ENCODE results near the gene DNMBP.
"Not testable (repeated sequence)": the region's sequence is repeated elsewhere in the genome, so short reads cannot be mapped to it uniquely, and the experiment has no call there.

DNMBP gene

DNA sequence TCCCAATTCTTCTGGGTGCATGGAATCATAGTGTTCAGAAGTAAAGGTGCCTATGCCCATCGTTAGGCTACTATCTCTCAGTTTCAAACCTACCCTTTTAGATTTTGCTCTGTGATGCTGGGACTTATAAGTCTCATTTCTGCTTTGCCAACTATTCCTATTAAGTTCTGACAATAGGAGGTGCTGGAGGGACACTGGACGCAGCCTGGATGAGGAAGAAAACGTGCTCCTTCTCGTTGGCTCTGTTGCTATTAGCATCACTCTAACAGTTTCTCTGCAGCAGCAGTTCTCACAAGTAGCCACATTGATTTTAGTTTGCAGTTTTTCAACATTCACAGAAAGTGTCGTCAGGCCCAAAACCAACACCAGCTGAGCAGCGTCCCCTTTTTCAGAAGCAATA is 154.9 kb downstream of the DNMBP start:
- DNase-seq = peak; percentile 17

DNA sequence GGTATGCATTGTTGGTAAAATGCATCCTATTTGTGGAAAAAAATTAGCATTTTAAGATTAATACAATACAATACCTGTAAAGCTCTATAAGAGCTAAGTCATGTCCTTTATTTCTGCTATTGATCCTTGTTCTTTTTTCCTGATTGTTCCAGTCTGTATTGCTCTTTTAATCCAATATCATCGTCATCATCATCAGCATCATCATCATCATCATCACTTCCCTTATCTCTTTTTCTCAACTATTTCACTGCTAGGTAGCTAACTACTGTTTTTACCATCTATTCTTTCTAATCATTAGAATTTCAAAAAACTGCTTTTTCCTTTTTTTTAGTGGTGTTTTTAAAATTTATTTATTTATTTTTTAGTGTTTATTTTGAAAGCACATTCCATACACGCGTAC is 156.1 kb downstream of the DNMBP start:
- DNase-seq = no peak

DNA sequence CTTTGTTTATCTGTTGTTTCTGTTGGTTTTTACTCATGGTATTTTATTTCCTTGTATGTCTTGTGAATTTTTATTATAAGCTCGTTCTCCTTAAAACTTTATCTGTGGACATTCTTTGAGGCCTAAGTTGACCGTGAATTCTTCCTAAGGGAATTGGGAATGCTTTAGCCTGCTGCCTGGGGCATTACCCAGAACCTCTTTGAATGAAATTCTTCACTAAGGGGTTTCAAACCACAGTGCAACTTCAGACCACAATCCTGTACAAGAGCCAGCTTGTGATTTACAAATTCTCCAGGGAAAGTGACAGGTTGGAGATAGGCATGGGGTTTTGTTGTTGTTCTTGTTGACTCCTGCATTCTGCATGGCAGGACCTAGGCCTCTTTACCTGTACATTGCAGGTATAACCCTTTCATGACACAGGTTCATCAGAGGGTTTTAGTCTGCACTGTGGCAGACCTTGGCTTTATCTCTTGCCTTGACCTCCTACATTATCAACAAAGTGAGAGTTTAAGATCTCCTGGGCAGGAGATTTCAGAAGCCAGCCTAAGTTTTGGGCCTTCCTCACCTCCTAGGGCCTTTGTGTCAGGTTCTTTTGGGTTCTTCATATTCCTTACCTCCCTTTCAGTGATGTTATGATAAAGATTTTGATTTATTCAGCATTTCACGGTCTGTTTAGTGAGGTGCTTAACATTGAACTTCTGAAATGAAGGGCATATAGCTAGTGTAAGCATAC is 157.1 kb downstream of the DNMBP start:
- no peak for DNase-seq

DNA sequence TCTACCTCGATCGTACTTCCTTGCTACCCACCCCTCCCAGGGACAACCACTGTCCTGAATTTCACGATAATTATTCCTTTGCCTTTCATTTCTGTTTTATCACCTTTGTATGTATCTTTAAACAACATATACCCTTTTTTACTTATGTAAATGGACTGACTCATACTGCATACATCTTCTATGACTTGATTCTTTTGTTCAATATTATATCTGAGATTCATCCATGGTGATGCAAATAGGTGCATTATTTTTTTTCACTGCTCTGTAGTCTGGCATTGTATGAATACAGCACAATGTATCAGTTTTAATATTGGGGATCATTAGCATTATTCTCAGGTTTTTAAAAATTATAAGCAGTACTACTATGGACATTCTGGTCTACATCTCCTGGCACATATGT is 157.9 kb downstream of the DNMBP start:
- no peak for DNase-seq

DNA sequence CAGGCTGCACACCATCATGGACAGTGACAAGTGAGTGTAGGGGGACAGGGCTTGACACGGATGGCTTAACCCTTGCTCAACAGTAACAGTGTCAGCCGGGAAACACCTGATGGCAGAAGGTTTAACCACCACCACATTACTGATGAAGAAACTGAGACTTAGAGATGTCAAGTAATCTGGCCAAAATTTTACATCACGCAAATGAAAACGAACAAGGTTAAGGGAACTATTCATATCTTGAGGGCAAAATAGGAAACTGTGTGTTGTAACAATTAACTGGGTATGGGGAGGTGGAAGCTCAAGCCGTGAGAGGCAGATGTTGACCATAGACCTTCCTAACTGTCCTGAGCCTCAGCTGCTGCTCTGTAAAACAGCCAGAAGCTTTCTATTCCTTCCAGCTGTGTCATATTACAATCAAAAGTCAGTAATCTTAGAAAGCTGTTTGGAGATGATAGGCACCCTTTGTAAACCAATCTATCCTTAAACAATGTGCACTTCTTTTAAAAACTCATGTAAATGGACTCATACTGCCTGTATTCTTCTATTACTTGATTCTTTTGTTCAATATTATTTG is 158.9 kb downstream of the DNMBP start:
- DNase-seq = no peak

DNA sequence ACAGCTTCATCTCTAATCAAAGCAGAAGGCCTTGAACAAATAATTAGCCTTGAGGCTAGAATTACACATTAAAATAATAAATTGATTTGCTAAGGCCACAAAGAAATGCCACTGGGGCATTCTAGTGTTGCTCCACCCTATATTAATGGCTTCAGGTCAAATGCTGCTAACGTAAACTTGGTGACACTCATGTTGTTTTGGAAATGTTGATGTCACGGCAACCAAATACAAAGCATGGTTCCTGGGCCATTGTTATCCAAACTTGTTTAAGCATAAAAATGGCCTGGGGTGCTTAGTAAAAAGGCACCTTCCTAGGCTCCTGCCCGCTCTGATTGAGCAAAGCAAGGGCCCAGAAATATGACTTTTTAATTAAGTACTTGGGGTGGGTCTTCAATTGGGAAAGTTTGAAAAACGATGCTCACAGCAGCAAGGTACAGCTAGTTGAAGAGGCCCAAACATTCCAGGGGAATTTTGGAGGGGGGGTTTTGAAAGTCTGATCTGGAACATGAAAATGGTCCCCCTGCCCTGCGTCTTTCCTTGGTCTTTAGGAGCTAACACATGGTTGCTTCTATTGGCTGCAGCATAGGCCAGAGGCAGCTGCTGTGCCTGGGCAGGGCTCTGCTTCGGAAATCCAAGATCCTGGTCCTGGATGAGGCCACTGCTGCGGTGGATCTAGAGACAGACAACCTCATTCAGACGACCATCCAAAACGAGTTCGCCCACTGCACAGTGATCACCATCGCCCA is 159.6 kb downstream of the DNMBP start:
- DNase-seq = no peak

DNA sequence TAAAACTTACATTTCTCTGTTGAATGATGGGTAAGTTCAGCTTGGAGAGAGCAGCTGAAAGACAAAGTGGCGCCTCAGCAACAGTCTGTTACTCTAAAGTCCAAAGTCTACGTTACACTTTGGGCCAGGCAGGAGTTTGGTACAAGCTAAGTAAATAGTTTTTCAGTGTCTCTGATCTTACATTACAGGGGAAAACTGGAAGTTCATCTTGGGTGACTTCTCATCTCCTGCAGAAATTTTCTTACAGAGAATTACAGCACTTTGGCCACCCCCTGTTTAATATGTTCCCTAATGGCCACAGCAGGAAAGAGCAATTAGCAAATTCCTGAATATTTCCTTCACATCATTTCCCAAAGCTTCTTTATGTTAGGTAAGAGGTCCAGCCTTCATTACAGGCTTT is 160.2 kb downstream of the DNMBP start:
- DNase-seq = no peak

DNA sequence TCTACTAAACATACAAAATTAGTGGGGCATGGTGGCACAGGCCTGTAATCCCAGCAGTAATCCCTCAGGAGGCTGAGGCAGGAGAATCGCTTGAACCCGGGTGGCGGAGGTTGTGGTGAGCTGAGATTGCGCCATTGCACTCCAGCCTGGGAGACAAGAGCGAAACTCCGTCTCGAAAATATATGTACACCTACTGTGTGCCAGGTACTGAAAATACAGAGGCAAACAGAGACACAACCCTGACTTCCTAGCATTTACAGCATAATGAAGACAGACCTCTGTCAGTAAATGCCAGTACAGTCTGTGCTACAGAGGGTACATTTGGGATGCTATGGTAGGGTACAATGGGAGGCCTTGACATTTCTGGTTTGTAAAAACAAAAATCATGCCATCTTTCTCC is 160.7 kb downstream of the DNMBP start:
- no peak for DNase-seq

DNA sequence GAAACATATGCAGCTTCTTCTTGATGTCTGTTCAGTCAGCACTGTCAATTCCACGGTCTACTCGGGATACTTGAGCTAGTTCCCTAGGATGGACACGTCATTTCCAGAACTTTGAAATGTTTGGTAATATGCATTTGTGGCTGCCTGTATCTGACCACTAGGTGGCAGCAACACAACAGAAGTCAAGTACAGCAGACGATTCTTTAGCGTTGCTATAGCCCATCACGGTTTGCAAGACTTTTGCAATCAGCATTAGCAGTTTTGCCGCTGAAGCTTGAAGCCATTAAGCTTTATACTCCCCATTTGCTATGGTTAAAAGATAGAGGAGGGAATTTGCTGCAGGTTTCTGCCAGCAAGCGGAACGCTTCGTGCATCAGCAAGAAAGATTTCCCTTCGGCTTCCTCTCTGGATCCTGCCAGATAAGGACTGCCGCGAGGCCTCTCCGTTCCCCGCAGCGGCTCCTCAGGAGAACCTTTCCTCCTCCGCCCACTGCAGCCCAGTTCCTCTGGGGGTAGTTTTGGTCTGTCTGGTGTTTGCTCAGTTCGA is 163.8 kb downstream of the DNMBP start:
- DNase-seq = peak; percentile 42

DNA sequence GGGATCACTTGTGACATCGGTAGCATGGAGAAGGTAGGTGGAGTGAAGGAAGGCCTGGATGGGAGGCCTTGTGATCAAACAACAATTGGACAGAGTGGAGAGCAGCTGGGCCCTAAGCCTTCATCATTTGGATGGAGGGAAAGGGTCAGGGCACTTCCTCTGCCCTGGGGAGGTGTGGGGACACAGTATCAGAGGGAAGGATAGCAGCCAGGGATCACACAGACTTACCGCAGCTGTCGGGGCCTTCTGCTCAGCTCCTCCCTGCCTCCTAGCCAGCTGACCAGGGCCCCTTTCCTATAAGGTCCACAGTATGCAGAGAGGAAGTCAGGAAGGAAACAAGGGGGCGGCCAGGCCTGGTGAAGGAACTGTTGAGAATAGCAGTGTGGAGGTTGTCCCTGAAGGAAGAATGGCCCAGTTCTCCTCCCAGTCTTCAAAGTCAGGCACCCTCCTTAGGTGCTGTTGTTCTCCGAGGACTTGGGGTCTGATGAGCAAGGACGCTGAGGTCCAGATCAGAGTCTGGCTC is 165.3 kb downstream of the DNMBP start:
- no peak for DNase-seq

DNA sequence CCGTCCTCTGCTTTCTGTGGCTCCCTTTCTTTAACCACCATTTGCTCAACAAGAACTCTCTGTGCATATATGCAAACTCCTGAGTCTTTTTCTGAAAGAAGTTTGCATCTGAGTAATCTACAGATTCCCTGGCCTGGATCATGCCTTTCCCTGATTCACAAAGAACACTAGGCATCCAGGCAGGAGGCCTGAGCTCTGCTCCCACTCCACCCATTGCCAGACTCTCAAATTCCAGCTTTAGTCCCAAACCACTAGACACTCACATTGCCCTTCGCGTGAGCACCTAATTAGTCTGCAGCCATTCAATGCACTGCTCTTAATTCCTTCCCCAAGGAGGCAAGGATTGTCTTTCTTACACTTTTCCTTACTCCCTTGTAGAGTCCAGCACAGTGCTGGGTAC is 166.4 kb downstream of the DNMBP start:
- no peak for DNase-seq

DNA sequence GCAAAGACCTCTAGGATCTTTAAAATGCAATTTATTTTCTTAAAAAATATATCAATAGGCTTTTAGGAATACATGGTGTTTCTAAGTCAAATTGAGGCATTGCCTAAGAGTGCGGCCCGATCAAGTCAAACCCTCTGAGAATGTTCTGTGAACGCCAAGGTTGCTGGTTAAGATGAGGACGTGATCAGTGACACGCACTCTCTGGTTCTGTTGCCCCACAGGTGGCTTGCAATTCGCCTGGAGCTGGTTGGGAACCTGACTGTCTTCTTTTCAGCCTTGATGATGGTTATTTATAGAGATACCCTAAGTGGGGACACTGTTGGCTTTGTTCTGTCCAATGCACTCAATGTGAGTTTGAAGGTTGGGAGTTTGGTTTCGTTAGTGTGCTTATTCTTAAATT is 168.0 kb downstream of the DNMBP start:
- DNase-seq = no peak

DNA sequence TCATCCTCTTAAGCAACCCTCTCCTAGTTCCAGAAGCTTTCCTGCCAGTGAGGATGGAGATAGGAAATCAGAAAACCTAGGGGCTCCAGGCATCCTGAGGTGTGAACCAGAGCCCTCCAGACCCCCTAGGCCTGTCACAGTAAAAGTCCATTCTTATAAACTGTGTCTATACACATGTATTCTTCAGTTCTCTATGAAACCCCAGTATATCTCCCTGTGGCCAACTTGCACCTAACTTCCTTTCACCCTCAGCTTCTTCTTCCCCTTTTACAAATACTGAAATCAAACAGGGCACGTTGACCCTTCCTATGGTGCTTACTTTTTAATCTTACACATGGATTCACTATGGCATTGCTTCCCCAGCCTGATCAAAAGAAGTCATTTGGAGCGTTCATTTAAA is 168.9 kb downstream of the DNMBP start:
- not testable (repeated sequence) for DNase-seq

DNA sequence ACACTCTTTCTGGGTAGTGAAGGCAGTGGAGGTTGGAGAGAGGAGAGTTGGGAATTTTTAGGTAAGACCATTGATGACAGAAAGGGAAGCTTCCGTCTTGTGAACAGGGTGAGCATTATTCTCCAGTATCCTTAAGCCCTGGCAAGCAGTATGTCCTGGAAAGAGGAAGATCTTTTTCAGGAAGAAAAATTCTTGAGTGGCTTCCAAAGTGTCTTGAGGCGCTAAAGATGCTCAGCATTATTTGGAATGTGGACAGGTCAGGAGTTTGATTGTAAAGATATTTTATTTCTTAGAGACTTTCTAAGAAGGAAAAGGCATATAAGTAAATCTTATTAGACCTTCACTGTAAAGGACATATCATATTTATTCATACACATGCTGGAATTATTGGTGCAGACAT is 173.0 kb downstream of the DNMBP start:
- no peak for DNase-seq

DNA sequence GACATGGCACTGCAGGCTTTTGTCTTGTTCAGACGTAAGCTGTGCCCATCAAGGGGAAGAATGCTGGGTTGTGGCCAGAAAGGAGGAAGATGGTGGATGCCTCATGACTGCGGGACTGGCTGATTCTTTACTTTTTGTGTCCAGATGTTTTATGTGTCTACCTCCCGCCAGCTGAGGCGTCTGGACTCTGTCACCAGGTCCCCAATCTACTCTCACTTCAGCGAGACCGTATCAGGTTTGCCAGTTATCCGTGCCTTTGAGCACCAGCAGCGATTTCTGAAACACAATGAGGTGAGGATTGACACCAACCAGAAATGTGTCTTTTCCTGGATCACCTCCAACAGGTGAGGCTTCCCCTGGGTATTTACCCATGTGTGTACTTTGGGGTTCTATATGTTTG is 173.8 kb downstream of the DNMBP start:
- no peak for DNase-seq

DNA sequence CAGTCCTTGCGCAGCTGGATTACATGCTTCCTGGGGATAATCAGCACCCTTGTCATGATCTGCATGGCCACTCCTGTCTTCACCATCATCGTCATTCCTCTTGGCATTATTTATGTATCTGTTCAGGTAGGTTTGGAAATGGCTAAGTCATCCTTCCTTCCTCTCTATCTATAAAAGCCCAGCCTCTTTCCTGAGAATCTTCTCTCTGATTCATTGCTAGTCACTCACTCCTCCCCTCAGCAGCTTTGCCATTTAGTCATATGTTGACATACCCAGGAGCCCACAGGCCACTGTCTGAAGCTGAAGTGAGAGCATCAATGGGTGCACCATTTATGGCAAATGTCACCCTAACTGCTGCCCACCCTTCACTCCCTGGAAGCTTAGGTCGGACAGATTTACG is 175.3 kb downstream of the DNMBP start:
- no peak for DNase-seq

DNA sequence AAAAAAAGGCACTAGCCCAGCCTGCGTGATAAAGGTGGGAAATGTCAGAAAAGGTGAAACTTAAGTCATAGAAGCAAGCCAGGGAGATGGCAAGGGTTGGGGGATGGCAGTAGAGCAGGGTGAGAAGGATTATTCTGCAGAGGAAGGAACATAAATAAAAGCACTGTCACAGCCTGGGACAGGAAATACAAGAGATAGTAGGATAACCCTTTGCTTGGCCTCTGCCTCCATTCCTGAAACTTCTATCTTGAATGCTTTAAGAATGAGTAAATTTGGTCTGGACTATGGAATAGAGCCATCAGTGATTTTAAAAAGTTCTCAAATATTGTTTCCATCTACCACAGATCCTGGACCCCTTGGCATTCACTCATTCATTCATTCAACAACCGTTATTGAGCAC is 177.3 kb downstream of the DNMBP start:
- no peak for DNase-seq

DNA sequence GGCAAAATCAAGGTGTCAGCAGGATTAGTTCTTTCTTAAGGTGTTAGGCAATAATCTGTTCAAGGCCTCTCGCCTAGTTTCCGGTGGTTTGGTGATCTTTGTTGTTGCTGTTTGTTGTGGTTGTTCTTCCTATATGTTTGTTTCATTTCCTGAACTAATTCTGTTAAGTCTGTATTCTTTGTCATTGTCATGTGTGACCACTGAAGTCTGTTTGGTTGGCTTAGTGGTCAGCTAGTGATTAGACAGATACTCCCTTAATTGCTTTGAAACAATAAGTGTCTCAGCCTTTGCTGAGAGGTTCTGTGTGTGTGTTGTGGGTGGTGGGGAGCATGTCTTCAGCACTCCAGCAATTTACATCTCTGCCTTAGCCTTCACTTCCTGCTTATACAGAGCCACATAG is 181.3 kb downstream of the DNMBP start:
- no peak for DNase-seq

DNA sequence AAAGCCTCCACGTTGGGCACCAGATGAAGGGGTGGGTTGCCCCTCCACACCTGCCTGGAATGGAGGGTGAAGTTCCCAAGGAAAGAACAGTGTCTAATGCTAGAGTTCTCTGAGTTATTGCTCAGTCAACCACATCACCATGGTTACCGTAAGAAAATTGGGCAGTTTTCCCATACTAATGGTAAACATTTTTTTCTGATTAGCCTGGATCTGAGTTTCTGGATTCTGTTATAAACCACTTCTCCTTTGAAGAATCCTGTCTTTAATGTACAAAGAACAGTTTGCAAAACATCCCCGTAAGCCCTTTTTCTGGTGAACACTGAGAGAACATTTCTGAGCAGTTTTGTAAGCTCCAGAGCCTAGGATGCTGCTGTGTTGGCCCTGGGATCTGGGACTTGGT is 181.8 kb downstream of the DNMBP start:
- DNase-seq = no peak

Data from SHP77 treated with DMSO at 0.1 percent for 48 hours (cell line).